ENCODE measurements around the gene ROR2.

ROR2 gene

DNA sequence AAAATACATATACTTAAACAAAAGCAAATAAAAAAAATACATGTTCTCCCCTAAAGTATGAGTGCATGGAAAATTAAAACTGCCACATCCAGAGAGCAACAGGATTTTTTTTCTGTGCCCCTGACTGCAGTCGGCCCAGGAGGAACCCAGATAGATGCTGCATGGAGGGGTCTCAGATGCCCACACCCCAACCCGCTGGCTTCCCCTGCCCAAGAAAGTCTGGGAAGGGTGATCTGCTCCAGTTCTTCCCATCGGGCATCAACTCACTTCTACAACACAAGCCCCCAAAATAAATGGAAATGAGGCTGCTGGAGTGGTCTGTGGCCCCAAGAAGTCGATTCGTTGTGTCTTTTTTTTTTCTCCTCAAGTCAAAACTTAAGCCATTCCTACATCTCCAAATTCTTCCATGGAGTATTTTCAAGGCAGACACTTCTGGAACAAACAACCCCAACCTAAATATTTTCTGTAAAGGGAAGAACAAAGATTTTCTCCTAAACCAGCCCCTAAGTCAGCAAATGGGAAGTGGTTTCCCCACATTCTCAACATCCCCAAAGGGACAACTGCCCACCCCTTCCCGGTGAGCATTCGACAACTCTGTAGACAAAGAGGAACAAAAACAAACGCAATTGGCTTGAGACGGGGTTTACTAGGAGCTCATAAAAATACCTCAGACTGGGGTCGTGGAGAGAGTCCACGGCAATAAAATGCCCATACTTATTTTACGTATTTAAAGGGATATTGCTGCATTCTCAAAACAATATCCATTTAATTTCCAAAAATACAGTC is 46.7 kb downstream of the ROR2 start:
- Histone ChIP-seq H3K4me3 (ENCODE audit: low read depth, low read length) (no peak overlapping the region), H3K27me3 (no peaks in the 10 kb centered on the region), H3K9me3 (no peaks in the 10 kb centered on the region), H3K36me3 (no peaks in the 10 kb centered on the region), H3K4me1 (peaks cover 42% of the 10 kb centered on the region)
- DNase-seq = no peak
- TF ChIP-seq, protein P1, sequence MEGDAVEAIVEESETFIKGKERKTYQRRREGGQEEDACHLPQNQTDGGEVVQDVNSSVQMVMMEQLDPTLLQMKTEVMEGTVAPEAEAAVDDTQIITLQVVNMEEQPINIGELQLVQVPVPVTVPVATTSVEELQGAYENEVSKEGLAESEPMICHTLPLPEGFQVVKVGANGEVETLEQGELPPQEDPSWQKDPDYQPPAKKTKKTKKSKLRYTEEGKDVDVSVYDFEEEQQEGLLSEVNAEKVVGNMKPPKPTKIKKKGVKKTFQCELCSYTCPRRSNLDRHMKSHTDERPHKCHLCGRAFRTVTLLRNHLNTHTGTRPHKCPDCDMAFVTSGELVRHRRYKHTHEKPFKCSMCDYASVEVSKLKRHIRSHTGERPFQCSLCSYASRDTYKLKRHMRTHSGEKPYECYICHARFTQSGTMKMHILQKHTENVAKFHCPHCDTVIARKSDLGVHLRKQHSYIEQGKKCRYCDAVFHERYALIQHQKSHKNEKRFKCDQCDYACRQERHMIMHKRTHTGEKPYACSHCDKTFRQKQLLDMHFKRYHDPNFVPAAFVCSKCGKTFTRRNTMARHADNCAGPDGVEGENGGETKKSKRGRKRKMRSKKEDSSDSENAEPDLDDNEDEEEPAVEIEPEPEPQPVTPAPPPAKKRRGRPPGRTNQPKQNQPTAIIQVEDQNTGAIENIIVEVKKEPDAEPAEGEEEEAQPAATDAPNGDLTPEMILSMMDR (IDR thresholded peaks at IDR 0.05; ENCODE audit: low read depth, low read length) = no peak

DNA sequence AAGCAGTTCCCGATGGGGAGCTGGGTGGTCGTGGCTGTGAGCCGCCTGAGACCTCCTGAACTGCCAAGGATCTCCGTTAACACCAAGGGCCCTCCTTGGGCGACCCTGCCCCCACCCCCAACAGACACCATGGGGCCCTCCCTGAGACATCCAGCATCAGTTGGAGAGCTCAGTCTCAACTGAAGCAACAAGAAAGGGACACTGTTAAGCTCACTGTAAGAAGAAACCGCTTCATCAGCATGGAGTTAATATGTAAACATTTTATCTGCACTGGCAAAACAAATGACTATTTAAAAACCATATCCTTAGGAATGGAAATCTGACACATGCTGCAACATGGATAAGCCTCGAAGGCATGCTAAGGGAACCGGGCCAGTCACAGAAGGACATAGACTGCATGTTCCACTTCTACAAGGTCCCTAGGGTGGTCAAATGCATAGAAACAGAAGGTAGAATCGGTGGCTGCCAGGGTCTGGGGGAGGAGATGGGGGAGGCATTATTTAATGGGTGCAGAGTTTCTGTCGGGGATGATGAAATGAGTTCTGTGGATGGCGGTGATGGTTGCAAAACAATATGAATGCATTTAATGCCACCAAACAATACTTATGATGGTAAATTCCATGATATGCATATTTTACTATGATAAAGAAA is 47.4 kb downstream of the ROR2 start:
- H3K4me1 ChIP-seq = peaks cover 47% of the 10 kb centered on the region
- H3K4me3 ChIP-seq (ENCODE audit: low read depth, low read length) = no peak overlapping the region
- H3K27me3 ChIP-seq = no peaks in the 10 kb centered on the region
- H3K9me3 ChIP-seq = no peaks in the 10 kb centered on the region
- no peak for DNase-seq
- no peaks in the 10 kb centered on the region for H3K36me3 ChIP-seq
- TF ChIP-seq, protein P1 (IDR thresholded peaks at IDR 0.05; ENCODE audit: low read depth, low read length) = no peak

DNA sequence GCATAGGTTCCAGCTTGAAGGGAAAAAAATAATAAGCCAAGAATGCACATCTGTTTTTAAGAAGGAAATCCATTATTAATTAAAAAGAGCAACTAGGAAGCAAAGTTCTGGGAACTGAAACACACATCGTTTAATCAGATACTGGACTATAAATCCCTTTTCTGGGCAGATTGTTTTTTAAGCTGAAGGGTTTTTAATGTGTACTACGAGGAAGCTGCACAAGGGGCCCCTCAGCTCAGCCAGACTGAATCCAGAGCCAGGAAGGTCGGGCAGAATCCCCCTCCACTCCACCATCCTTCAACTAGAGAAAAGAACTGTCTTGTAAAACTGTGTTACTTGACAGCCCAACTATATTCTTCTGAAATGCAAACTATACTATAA is 49.2 kb downstream of the ROR2 start:
- Histone ChIP-seq H3K9me3 (no peaks in the 10 kb centered on the region), H3K4me1 (peaks cover 56% of the 10 kb centered on the region), H3K27me3 (no peaks in the 10 kb centered on the region), H3K36me3 (no peaks in the 10 kb centered on the region), H3K4me3 (ENCODE audit: low read depth, low read length) (no peak overlapping the region; the same call in 1 of the 2 replicates)
- DNase-seq = no peak
- TF ChIP-seq, protein P1 (IDR thresholded peaks at IDR 0.05; ENCODE audit: low read depth, low read length) = no peak

DNA sequence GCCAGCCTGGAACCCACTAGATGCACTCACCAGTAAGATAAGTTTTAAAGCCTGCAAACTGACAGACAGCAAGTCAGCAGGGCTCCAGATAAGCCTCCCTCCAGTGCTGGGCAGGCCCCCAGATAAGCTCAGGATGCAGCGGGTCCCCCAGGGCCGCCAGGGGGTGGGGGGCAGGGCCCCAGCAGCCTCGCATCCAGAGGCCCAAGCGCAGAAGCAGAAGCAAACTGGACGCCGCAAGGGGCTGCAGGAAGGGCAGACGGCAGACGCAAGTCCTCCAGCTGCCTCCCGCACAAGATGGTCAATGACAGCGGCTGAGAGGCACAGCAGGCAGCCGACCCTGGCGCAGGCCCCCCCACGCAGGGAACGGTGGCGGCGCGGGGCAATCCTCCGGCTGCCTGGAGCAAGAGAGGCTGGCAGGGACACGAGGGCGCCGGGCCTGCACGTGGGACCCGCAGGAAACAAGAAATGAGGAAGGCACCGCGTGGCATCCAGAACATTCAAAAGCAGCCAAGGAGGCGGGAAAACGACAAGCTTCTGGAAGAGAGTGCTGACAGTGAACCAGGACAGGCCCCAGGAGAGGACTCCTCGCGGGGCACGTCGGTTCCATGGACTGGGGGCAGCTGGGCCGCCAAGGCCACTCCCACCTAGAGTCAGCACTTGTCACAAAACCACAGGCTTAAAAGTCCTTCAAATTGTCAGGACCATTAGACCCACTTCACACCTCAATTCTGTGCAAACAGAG is 49.8 kb downstream of the ROR2 start:
- no peaks in the 10 kb centered on the region for H3K9me3 ChIP-seq
- TF ChIP-seq, protein P1 (IDR thresholded peaks at IDR 0.05; ENCODE audit: low read depth, low read length) = 0 out of 2 replicates have a peak, but pooled peaks have one; percentile 13
- no peaks in the 10 kb centered on the region for H3K36me3 ChIP-seq
- peak; percentile 92 for DNase-seq
- peaks cover 59% of the 10 kb centered on the region for H3K4me1 ChIP-seq
- H3K4me3 ChIP-seq (ENCODE audit: low read depth, low read length) = peak overlapping the region; percentile 26
- H3K27me3 ChIP-seq = no peaks in the 10 kb centered on the region

DNA sequence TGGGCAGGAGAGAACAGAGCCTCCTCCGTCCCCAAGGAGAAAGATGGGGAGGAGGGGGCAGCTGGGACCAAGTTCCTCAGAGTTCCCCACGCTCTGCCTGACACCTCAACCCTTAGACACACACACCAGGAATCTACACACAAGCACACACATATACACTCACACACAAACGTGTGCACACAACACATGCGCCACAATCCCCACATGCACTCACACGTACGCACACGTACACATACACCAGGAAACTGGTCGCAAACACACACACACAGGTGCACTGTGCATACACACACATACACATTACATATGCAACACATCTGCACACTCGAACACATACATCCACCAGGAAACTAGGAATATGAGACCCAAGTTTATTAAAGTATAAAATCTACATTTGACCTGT is 50.4 kb downstream of the ROR2 start:
- Histone ChIP-seq H3K27me3 (no peaks in the 10 kb centered on the region), H3K4me3 (ENCODE audit: low read depth, low read length) (peak overlapping the region; percentile 12), H3K9me3 (no peaks in the 10 kb centered on the region), H3K4me1 (peaks cover 62% of the 10 kb centered on the region), H3K36me3 (no peaks in the 10 kb centered on the region)
- TF ChIP-seq, protein P1 (IDR thresholded peaks at IDR 0.05; ENCODE audit: low read depth, low read length) = no peak
- no peak for DNase-seq

All from BE2C (cell line).